ENCODE measurements around the gene NUTF2. TPM values are rescaled to one million over a fixed set of nuclear protein-coding genes. Genes with fewer than 3 reads are reported as not detected.

NUTF2 gene
- polyA plus RNA-seq, 3 donors = 64.2 to 104 (median 90.3) TPM

- peak overlapping the region; percentile 93 for H2AFZ ChIP-seq (ENCODE audit: insufficient read depth, low read depth, low read length, poor library complexity, severe bottlenecking)
- Mint-ChIP-seq H3K9me3 (no peaks in the 10 kb centered on the region), H3K27ac (peak overlapping the region in 4 of 7 donors; percentile 20 to 67 (median 50)), H3K4me1 (peaks cover 10% of the 10 kb centered on the region), H3K4me3 (peak overlapping the region; percentile 82 to 87), H3K36me3 (peaks cover 33 to 42% of the 10 kb centered on the region in 2 donors), H3K27me3 (ENCODE audit: low read depth in 3 of 3) (peaks cover 1 to 5% (median 2%) of the 10 kb centered on the region in 3 donors)
- no peaks in the 10 kb centered on the region for H4K20me1 ChIP-seq (ENCODE audit: insufficient read depth, low read length)
- H3K4me1 ChIP-seq (ENCODE audit: control insufficient read depth in 1 of 2, insufficient read depth in 2 of 2, low read length in 2 of 2) = peaks cover 13 to 20% of the 10 kb centered on the region in 2 donors
- intact Hi-C loops (cut with micrococcal nuclease) = loop anchor here in 1 of 2 donors (1.0 to 5.0 kb wide), 2 partner anchors 13 to 39 kb away; partner anchors contain the start of genes EDC4 and NUTF2
- peak overlapping the region; percentile 69 to 88 (median 74) for H3K4me3 ChIP-seq (replicated peaks in 1 of 3; ENCODE audit: low read depth in 2 of 3, low read length in 3 of 3)
- H3K79me2 ChIP-seq (ENCODE audit: insufficient read depth, low read length) = peaks cover 18% of the 10 kb centered on the region
- peaks cover 39 to 41% of the 10 kb centered on the region in 2 donors for H3K36me3 ChIP-seq (replicated peaks in 1 of 2; ENCODE audit: control insufficient read depth in 1 of 2, insufficient read depth in 2 of 2, low read length in 2 of 2)
- peak overlapping the region; percentile 93 for H3K4me2 ChIP-seq (replicated peaks; ENCODE audit: extremely low read depth, low read length, poor library complexity, severe bottlenecking)
- no peaks in the 10 kb centered on the region for H3K9me3 ChIP-seq (replicated peaks in 1 of 2; ENCODE audit: control insufficient read depth in 1 of 2, insufficient read depth in 1 of 2, low read length in 2 of 2)
- peak overlapping the region; percentile 81 for H3K9ac ChIP-seq (ENCODE audit: insufficient read depth, low read length, poor library complexity, severe bottlenecking)
- H3K27ac ChIP-seq (ENCODE audit: low read depth in 1 of 2, low read length in 2 of 2) = peak overlapping the region in 1 of 2 donors; percentile 70
- DNase-seq = no peak
- TF ChIP-seq, protein P1, sequence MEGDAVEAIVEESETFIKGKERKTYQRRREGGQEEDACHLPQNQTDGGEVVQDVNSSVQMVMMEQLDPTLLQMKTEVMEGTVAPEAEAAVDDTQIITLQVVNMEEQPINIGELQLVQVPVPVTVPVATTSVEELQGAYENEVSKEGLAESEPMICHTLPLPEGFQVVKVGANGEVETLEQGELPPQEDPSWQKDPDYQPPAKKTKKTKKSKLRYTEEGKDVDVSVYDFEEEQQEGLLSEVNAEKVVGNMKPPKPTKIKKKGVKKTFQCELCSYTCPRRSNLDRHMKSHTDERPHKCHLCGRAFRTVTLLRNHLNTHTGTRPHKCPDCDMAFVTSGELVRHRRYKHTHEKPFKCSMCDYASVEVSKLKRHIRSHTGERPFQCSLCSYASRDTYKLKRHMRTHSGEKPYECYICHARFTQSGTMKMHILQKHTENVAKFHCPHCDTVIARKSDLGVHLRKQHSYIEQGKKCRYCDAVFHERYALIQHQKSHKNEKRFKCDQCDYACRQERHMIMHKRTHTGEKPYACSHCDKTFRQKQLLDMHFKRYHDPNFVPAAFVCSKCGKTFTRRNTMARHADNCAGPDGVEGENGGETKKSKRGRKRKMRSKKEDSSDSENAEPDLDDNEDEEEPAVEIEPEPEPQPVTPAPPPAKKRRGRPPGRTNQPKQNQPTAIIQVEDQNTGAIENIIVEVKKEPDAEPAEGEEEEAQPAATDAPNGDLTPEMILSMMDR (IDR thresholded peaks at IDR 0.05) = no peak
- H3K27me3 ChIP-seq (ENCODE audit: control insufficient read depth in 2 of 2, insufficient read depth in 2 of 2, low read length in 2 of 2) = no peaks in the 10 kb centered on the region
- WGBS (ENCODE audit: insufficient coverage) = 0% methylated on average over 3 of the region's 3 CpGs
Measured at GRCh38 chr16:67833030-67833414, 13.7 kb upstream of the NUTF2 start.

- H3K9me3 ChIP-seq (replicated peaks in 1 of 2; ENCODE audit: control insufficient read depth in 1 of 2, insufficient read depth in 1 of 2, low read length in 2 of 2) = no peaks in the 10 kb centered on the region
- peak overlapping the region; percentile 69 to 88 (median 74) for H3K4me3 ChIP-seq (replicated peaks in 1 of 3; ENCODE audit: low read depth in 2 of 3, low read length in 3 of 3)
- WGBS (ENCODE audit: insufficient coverage) = under 1% methylated on average over 47 of the region's 49 CpGs
- peak overlapping the region; percentile 82 to 87 for H3K4me3 Mint-ChIP-seq
- TF ChIP-seq, protein P1 (IDR thresholded peaks at IDR 0.05) = no peak
- H3K4me2 ChIP-seq (replicated peaks; ENCODE audit: extremely low read depth, low read length, poor library complexity, severe bottlenecking) = peak overlapping the region; percentile 93
- peaks cover 33 to 35% of the 10 kb centered on the region in 2 donors for H3K36me3 ChIP-seq (replicated peaks in 1 of 2; ENCODE audit: control insufficient read depth in 1 of 2, insufficient read depth in 2 of 2, low read length in 2 of 2)
- H2AFZ ChIP-seq (ENCODE audit: insufficient read depth, low read depth, low read length, poor library complexity, severe bottlenecking) = peak overlapping the region; percentile 93
- H3K4me1 Mint-ChIP-seq = peaks cover 10% of the 10 kb centered on the region
- intact Hi-C loops (cut with micrococcal nuclease) = loop anchor here in 1 of 2 donors (1.0 to 5.0 kb wide), 2 partner anchors 13 to 39 kb away; partner anchors contain the start of genes EDC4 and NUTF2
- peaks cover 29 to 36% of the 10 kb centered on the region in 2 donors for H3K36me3 Mint-ChIP-seq
- H4K20me1 ChIP-seq (ENCODE audit: insufficient read depth, low read length) = no peaks in the 10 kb centered on the region
- peak overlapping the region in 6 of 7 donors; percentile 60 to 79 (median 68) for H3K27ac Mint-ChIP-seq
- H3K79me2 ChIP-seq (ENCODE audit: insufficient read depth, low read length) = peaks cover 18% of the 10 kb centered on the region
- DNase-seq = peak; percentile 84 to 89 (median 86)
- H3K27me3 ChIP-seq (ENCODE audit: control insufficient read depth in 2 of 2, insufficient read depth in 2 of 2, low read length in 2 of 2) = no peaks in the 10 kb centered on the region
- H3K27me3 Mint-ChIP-seq (ENCODE audit: low read depth in 3 of 3) = peaks cover 1 to 5% (median 2%) of the 10 kb centered on the region in 3 donors
- peak overlapping the region; percentile 81 for H3K9ac ChIP-seq (ENCODE audit: insufficient read depth, low read length, poor library complexity, severe bottlenecking)
- no peaks in the 10 kb centered on the region for H3K9me3 Mint-ChIP-seq
- peaks cover 13 to 20% of the 10 kb centered on the region in 2 donors for H3K4me1 ChIP-seq (ENCODE audit: control insufficient read depth in 1 of 2, insufficient read depth in 2 of 2, low read length in 2 of 2)
- peak overlapping the region in 1 of 2 donors; percentile 70 for H3K27ac ChIP-seq (ENCODE audit: low read depth in 1 of 2, low read length in 2 of 2)
Measured at GRCh38 chr16:67833415-67834241, 13.1 kb upstream of the NUTF2 start.
